Gastroesophageal sphincter (tissue), 4 donors: ENCODE data around the gene DIPK1A. TPM values are rescaled to one million over a fixed set of nuclear protein-coding genes. Genes with fewer than 3 reads are reported as not detected.

Experiments used
- ATAC-seq: fragments of 150-250 bp; one replicate; pipeline ENCODE4 v1.9.1; 2016; ENCODE audit warnings: mild to moderate bottlenecking, moderate library complexity
- H3K27ac ChIP-seq, 4 donors: fragments of 200-600 bp; sonication (generic) in 3 of 4; 1 replicate in 3 of 4; 2 replicates in 1 of 4; pipeline ENCODE4 v1.5.1; 2016 to 2019
- H3K27me3 ChIP-seq: fragments of 200-600 bp; sonication (generic); one replicate; pipeline ENCODE4 v1.5.1; 2019
- H3K36me3 ChIP-seq, 2 donors: fragments of 200-600 bp; sonication (generic); one replicate each; pipeline ENCODE4 v1.5.1; 2019; ENCODE audit warnings: control low read depth in 1 of 2
- H3K4me1 ChIP-seq, 3 donors: fragments of 200-600 bp; sonication (generic); 1 replicate in 2 of 3; 2 replicates in 1 of 3; pipeline ENCODE4 v1.5.1; 2016 to 2019; ENCODE audit warnings: control low read depth in 2 of 3
- H3K4me3 ChIP-seq, 2 donors: fragments of 200-600 bp; sonication (generic); one replicate each; pipeline ENCODE4 v1.5.1; 2019; ENCODE audit warnings: mild to moderate bottlenecking in 1 of 2, moderate library complexity in 1 of 2
- H3K9me3 ChIP-seq, 3 donors: fragments of 200-600 bp; sonication (generic); one replicate each; pipeline ENCODE4 v1.5.1; 2017 to 2019; ENCODE audit warnings: control low read depth in 2 of 3
- CTCF ChIP-seq, 4 experiments: fragments of 200-600 bp in 2 of 4; fragments of 450-650 bp in 2 of 4; sonication (generic) in 1 of 4; IDR thresholded peaks; one replicate each; pipeline ENCODE4 v1.5.1; 2017 to 2019; ENCODE audit warnings: antibody characterized with exemption in 4 of 4, mild to moderate bottlenecking in 2 of 4, moderate library complexity in 2 of 4
- EP300 ChIP-seq: sonication (generic); formaldehyde crosslinking; IDR thresholded peaks from one replicate; pipeline ENCODE4 v1.6.1; 2017; ENCODE audit warnings: antibody characterized with exemption, mild to moderate bottlenecking
- POLR2A ChIP-seq, 2 donors: fragments of 450-650 bp; IDR thresholded peaks; one replicate each; pipeline ENCODE4 v1.6.1; 2017; ENCODE audit warnings: antibody characterized with exemption in 2 of 2, mild to moderate bottlenecking in 2 of 2, moderate library complexity in 1 of 2
- POLR2AphosphoS5 ChIP-seq: sonication (generic); formaldehyde crosslinking; IDR thresholded peaks from one replicate; pipeline ENCODE4 v1.6.1; 2017; ENCODE audit warnings: antibody characterized with exemption
- WGBS, 2 donors: methylation state at CpG; one replicate each; pipeline ENCODE4 v1.1.5; 2018; ENCODE audit warnings: low coverage in 1 of 2; 5-methylcytosine and 5-hydroxymethylcytosine counted together
- total RNA-seq, 4 donors: library from RNA; depleted of rRNA; stranded (reverse); fragments of >200 nt; gene quantifications; one replicate each; pipeline ENCODE4 v1.1.0, GENCODE V29; 2016

DIPK1A gene
- total RNA-seq, 4 donors from 2014 or later: 10.2 to 39.2 (median 32.9) TPM

GRCh38 chr1:93003981-93004380, 42.7 kb upstream of the DIPK1A start:
- H3K27me3 ChIP-seq: peaks cover 24% of the 10 kb centered on the region
- ATAC-seq: no peak
- 97 to 100% methylated on average over 3 to 5 of the region's 5 CpGs for WGBS, 2 donors
- H3K36me3 ChIP-seq: no peaks in the 10 kb centered on the region
- H3K9me3 ChIP-seq: no peaks in the 10 kb centered on the region
- H3K4me3 ChIP-seq: no peak overlapping the region
- peaks cover 0 to 5% (median 0%) of the 10 kb centered on the region in 3 donors for H3K4me1 ChIP-seq
- TF ChIP-seq POLR2A (IDR thresholded peaks at IDR 0.05): no peak
- TF ChIP-seq POLR2AphosphoS5: no peak
- TF ChIP-seq CTCF (IDR thresholded peaks at IDR 0.05): no peak
- no peak for TF ChIP-seq EP300
- H3K27ac ChIP-seq: no peak overlapping the region

- Histone ChIP-seq H3K27me3 (peaks cover 22% of the 10 kb centered on the region), H3K4me1 (peaks cover 0 to 5% (median 0%) of the 10 kb centered on the region in 3 donors), H3K4me3 (no peak overlapping the region), H3K36me3 (no peaks in the 10 kb centered on the region), H3K9me3 (no peaks in the 10 kb centered on the region), H3K27ac (no peak overlapping the region)
- no peak for ATAC-seq
- TF ChIP-seq POLR2AphosphoS5: no peak
- no peak for TF ChIP-seq EP300
- 60 to 71% methylated on average over 1 to 2 of the region's 2 CpGs for WGBS, 2 donors
Measured at GRCh38 chr1:93002781-93003180, 41.5 kb upstream of the DIPK1A start.

- Histone ChIP-seq H3K36me3 (no peaks in the 10 kb centered on the region), H3K27ac (no peak overlapping the region), H3K9me3 (no peaks in the 10 kb centered on the region), H3K27me3 (peaks cover 13% of the 10 kb centered on the region), H3K4me3 (no peak overlapping the region), H3K4me1 (peaks cover 0 to 5% (median 0%) of the 10 kb centered on the region in 3 donors)
- no peak for ATAC-seq
- TF ChIP-seq POLR2AphosphoS5 (no peak), POLR2A (IDR thresholded peaks at IDR 0.05) (no peak), EP300 (no peak), CTCF (IDR thresholded peaks at IDR 0.05) (no peak)
Measured at GRCh38 chr1:93001893-93002292, 40.6 kb upstream of the DIPK1A start.

GRCh38 chr1:93000751-93001175, 39.5 kb upstream of the DIPK1A start:
- 0 to 18% methylated on average over 1 of the region's 2 CpGs for WGBS, 2 donors
- no peak for ATAC-seq

GRCh38 chr1:93000291-93000690, 39.0 kb upstream of the DIPK1A start:
- no peak for ATAC-seq
- H3K9me3 ChIP-seq: no peaks in the 10 kb centered on the region

More at GRCh38 chr1:93000751-93001175, 39.5 kb upstream of the DIPK1A start:
- TF ChIP-seq POLR2A (IDR thresholded peaks at IDR 0.05): no peak
- TF ChIP-seq POLR2AphosphoS5: no peak
- Histone ChIP-seq H3K27ac (no peak overlapping the region), H3K9me3 (no peaks in the 10 kb centered on the region), H3K36me3 (no peaks in the 10 kb centered on the region), H3K27me3 (peaks cover 1% of the 10 kb centered on the region), H3K4me1 (peaks cover 0 to 5% (median 0%) of the 10 kb centered on the region in 3 donors), H3K4me3 (no peak overlapping the region)

More at GRCh38 chr1:93000291-93000690, 39.0 kb upstream of the DIPK1A start:
- Histone ChIP-seq H3K36me3 (no peaks in the 10 kb centered on the region), H3K27me3 (no peaks in the 10 kb centered on the region), H3K4me3 (no peak overlapping the region), H3K4me1 (peaks cover 0 to 5% (median 0%) of the 10 kb centered on the region in 3 donors), H3K27ac (no peak overlapping the region)
- TF ChIP-seq CTCF (IDR thresholded peaks at IDR 0.05) (no peak), POLR2AphosphoS5 (no peak), EP300 (no peak), POLR2A (IDR thresholded peaks at IDR 0.05) (no peak)
- 63 to 83% methylated on average over 1 of the region's 2 CpGs for WGBS, 2 donors
